HG03469 (cell line): Measurements from ENCODE around the gene ERICH2.

Experiments used
- ATAC-seq: cut with Tn5 transposase; IDR thresholded peaks from one replicate; pipeline ENCODE4 v1.9.1; 2021; ENCODE audit warnings: mild to moderate bottlenecking, moderate library complexity, moderate number of reproducible peaks; ENCODE audit not compliant: unreplicated experiment

ERICH2 gene

GRCh38 chr2:170836027-170836426 is 65.8 kb downstream of the ERICH2 start:
- ATAC-seq: no peak

GRCh38 chr2:170840717-170841210 is 70.6 kb downstream of the ERICH2 start:
- ATAC-seq: no peak

- ATAC-seq: no peak
Observed at GRCh38 chr2:170842785-170843184, 72.6 kb downstream of the ERICH2 start.

GRCh38 chr2:170843656-170844055 is 73.5 kb downstream of the ERICH2 start:
- no peak for ATAC-seq

- ATAC-seq: no peak
Observed at GRCh38 chr2:170845343-170845742, 75.2 kb downstream of the ERICH2 start.

- no peak for ATAC-seq
Observed at GRCh38 chr2:170846314-170846713, 76.1 kb downstream of the ERICH2 start.

GRCh38 chr2:170847716-170848115 is 77.5 kb downstream of the ERICH2 start:
- no peak for ATAC-seq
